Neural cell (in vitro differentiated cells): ENCODE measurements around the gene CLDN14. TPM values are rescaled to one million over a fixed set of nuclear protein-coding genes. Genes with fewer than 3 reads are reported as not detected.

Source experiments
- H2AFZ ChIP-seq: fragments of 200-600, 300-800 bp; sonication (generic), shearing (Covaris generic); 2 replicates; pipeline ENCODE4 v1.6.0; 2014; ENCODE audit warnings: low read depth, mild to moderate bottlenecking, antibody characterized with exemption, low read length, moderate library complexity
- H3F3A ChIP-seq: fragments of 200-600 bp; shearing (Covaris generic); 2 replicates; pipeline ENCODE4 v1.6.1; 2016; ENCODE audit warnings: mild to moderate bottlenecking, moderate library complexity, mixed read lengths, antibody characterized with exemption, low read length; ENCODE audit not compliant: insufficient read depth, poor library complexity, severe bottlenecking
- H3K27ac ChIP-seq: fragments of 200-600, 300-800 bp; sonication (generic), shearing (Covaris generic); 2 replicates; pipeline ENCODE4 v1.5.1; 2014; ENCODE audit warnings: mild to moderate bottlenecking, low read length, moderate library complexity
- H3K27me3 ChIP-seq: fragments of 300-800, 200-600 bp; sonication (generic), shearing (Covaris generic); 2 replicates; pipeline ENCODE4 v1.6.0; 2014; ENCODE audit warnings: mild to moderate bottlenecking, low read depth, low read length, moderate library complexity; ENCODE audit not compliant: insufficient read depth
- H3K36me3 ChIP-seq: fragments of 300-800, 200-600 bp; sonication (generic), shearing (Covaris generic); 2 replicates; pipeline ENCODE4 v1.5.1; 2014; ENCODE audit warnings: mild to moderate bottlenecking, antibody characterized with exemption, low read length, moderate library complexity; ENCODE audit not compliant: insufficient read depth
- H3K4me2 ChIP-seq: fragments of 300-800, 200-600 bp; sonication (generic), shearing (Covaris generic); 2 replicates; pipeline ENCODE4 v1.6.0; 2014; ENCODE audit warnings: mild to moderate bottlenecking, low read length
- H3K4me3 ChIP-seq: fragments of 300-800, 200-600 bp; sonication (generic), shearing (Covaris generic); 2 replicates; pipeline ENCODE4 v1.5.1; 2014; ENCODE audit warnings: mild to moderate bottlenecking, low read length, moderate library complexity
- H3K79me2 ChIP-seq: fragments of 200-600 bp; shearing (Covaris generic); replicated peaks from 2 replicates; pipeline ENCODE4 v1.6.0; 2014; ENCODE audit warnings: mild to moderate bottlenecking, low read length, moderate library complexity; ENCODE audit not compliant: insufficient read depth
- H3K9ac ChIP-seq: fragments of 300-800, 200-600 bp; sonication (generic), shearing (Covaris generic); 2 replicates; pipeline ENCODE4 v1.6.1; 2016; ENCODE audit warnings: mild to moderate bottlenecking, low read length, mixed read lengths
- H3K9me2 ChIP-seq: fragments of 200-600 bp; shearing (Covaris generic); 2 replicates; pipeline ENCODE4 v1.6.1; 2016; ENCODE audit warnings: mild to moderate bottlenecking, low read length, mixed read lengths; ENCODE audit not compliant: insufficient read depth
- H3K9me3 ChIP-seq: fragments of 200-600, 300-800 bp; sonication (generic), shearing (Covaris generic); 2 replicates; pipeline ENCODE4 v1.6.1; 2016; ENCODE audit warnings: mild to moderate bottlenecking, mixed run types, low read length, moderate library complexity, mixed read lengths
- H4K20me1 ChIP-seq: fragments of 200-600 bp; shearing (Covaris generic); 2 replicates; pipeline ENCODE4 v1.6.1; 2016; ENCODE audit warnings: mild to moderate bottlenecking, mixed run types; ENCODE audit not compliant: insufficient read depth
- EP300 ChIP-seq: fragments of 450-650 bp; conservative IDR thresholded peaks from 2 replicates; pipeline ENCODE4 v1.6.1; 2014; ENCODE audit warnings: antibody characterized with exemption, mild to moderate bottlenecking, moderate library complexity; ENCODE audit not compliant: poor library complexity, severe bottlenecking
- EZH2 ChIP-seq: fragments of 200-600, 300-800 bp; shearing (Covaris generic), sonication (generic); IDR thresholded peaks from 2 replicates; pipeline ENCODE4 v1.6.1; 2014; ENCODE audit warnings: antibody characterized with exemption, low read length, borderline replicate concordance, mild to moderate bottlenecking; ENCODE audit not compliant: insufficient read depth, poor library complexity, severe bottlenecking
- MXI1 ChIP-seq: fragments of 450-650 bp; conservative IDR thresholded peaks from 2 replicates; pipeline ENCODE4 v1.6.1; 2014; ENCODE audit warnings: antibody characterized with exemption, mild to moderate bottlenecking; ENCODE audit not compliant: poor library complexity, severe bottlenecking
- POLR2AphosphoS5 ChIP-seq: IDR thresholded peaks from 2 replicates; pipeline ENCODE4 v1.6.1; 2012
- RAD21 ChIP-seq: fragments of 450-650 bp; conservative IDR thresholded peaks from 2 replicates; pipeline ENCODE4 v1.6.1; 2014; ENCODE audit warnings: antibody characterized with exemption, mild to moderate bottlenecking, moderate library complexity
- SMC3 ChIP-seq: fragments of 450-650 bp; conservative IDR thresholded peaks from 2 replicates; pipeline ENCODE4 v1.6.1; 2014; ENCODE audit warnings: antibody characterized with exemption, mild to moderate bottlenecking, moderate library complexity; ENCODE audit not compliant: poor library complexity
- TAF1 ChIP-seq: IDR thresholded peaks from 2 replicates; pipeline ENCODE4 v1.6.1; 2012; ENCODE audit warnings: low read depth
- polyA plus RNA-seq: library from polyadenylated mRNA; depleted of rRNA; stranded (reverse); fragments of >200 nt; gene quantifications from 2 replicates; pipeline ENCODE4 v1.2.3, GENCODE V29; 2014
- TF ChIP-seq, protein P1 (sequence below): fragments of 450-650 bp; IDR thresholded peaks from 2 replicates; pipeline ENCODE4 v1.5.1; 2014; ENCODE audit warnings: antibody characterized with exemption, mild to moderate bottlenecking, moderate library complexity; ENCODE audit not compliant: poor library complexity, severe bottlenecking
- TF ChIP-seq, protein P2 (sequence below): IDR thresholded peaks from 2 replicates; pipeline ENCODE4 v1.6.1; 2012; ENCODE audit warnings: borderline replicate concordance

CLDN14 gene
- polyA plus RNA-seq, 1 donor from 2014 or later = not detected

DNA sequence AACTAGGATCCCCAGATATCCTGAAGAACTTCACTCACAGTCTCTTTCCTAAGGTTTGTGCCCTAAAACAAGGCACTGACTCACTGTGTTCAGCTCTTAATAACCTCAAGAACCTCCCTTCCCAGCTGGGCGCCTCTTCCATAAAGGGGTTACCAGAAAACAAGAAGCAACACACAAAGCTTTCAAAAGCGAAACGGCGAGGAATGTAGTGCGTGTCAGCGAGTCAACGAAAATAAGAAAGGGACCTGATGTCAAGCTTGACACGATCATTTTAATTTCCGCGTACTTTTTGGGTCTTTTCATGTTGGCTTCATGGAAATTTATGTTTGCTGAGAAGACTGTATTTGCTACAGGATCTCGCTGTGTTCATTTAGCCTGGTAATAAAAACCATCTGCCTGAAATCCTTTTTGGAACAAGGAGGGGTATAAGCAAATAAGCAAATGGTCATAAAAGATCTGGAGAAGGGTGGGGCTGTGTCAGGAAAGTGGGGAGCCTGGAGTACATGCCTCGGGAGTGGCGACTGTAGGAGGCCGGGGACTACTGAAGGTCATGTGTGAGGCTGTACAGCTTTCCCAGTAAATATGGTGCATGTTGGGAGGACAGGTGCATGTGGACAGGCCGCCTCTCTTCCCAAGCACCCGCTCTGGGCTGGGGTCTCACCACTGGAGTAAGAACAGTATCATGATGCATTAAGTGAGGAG lies 11.4 kb upstream of the CLDN14 start:
- no peak overlapping the region for H2AFZ ChIP-seq
- no peak overlapping the region for H3K9ac ChIP-seq
- no peaks in the 10 kb centered on the region for H4K20me1 ChIP-seq
- TF ChIP-seq SMC3 = no peak
- no peak for TF ChIP-seq TAF1
- TF ChIP-seq, protein P1, sequence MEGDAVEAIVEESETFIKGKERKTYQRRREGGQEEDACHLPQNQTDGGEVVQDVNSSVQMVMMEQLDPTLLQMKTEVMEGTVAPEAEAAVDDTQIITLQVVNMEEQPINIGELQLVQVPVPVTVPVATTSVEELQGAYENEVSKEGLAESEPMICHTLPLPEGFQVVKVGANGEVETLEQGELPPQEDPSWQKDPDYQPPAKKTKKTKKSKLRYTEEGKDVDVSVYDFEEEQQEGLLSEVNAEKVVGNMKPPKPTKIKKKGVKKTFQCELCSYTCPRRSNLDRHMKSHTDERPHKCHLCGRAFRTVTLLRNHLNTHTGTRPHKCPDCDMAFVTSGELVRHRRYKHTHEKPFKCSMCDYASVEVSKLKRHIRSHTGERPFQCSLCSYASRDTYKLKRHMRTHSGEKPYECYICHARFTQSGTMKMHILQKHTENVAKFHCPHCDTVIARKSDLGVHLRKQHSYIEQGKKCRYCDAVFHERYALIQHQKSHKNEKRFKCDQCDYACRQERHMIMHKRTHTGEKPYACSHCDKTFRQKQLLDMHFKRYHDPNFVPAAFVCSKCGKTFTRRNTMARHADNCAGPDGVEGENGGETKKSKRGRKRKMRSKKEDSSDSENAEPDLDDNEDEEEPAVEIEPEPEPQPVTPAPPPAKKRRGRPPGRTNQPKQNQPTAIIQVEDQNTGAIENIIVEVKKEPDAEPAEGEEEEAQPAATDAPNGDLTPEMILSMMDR = no peak
- TF ChIP-seq EZH2 = no peak
- no peak for TF ChIP-seq RAD21
- TF ChIP-seq POLR2AphosphoS5 = no peak
- TF ChIP-seq EP300 = no peak
- no peak for TF ChIP-seq MXI1
- TF ChIP-seq, protein P2, sequence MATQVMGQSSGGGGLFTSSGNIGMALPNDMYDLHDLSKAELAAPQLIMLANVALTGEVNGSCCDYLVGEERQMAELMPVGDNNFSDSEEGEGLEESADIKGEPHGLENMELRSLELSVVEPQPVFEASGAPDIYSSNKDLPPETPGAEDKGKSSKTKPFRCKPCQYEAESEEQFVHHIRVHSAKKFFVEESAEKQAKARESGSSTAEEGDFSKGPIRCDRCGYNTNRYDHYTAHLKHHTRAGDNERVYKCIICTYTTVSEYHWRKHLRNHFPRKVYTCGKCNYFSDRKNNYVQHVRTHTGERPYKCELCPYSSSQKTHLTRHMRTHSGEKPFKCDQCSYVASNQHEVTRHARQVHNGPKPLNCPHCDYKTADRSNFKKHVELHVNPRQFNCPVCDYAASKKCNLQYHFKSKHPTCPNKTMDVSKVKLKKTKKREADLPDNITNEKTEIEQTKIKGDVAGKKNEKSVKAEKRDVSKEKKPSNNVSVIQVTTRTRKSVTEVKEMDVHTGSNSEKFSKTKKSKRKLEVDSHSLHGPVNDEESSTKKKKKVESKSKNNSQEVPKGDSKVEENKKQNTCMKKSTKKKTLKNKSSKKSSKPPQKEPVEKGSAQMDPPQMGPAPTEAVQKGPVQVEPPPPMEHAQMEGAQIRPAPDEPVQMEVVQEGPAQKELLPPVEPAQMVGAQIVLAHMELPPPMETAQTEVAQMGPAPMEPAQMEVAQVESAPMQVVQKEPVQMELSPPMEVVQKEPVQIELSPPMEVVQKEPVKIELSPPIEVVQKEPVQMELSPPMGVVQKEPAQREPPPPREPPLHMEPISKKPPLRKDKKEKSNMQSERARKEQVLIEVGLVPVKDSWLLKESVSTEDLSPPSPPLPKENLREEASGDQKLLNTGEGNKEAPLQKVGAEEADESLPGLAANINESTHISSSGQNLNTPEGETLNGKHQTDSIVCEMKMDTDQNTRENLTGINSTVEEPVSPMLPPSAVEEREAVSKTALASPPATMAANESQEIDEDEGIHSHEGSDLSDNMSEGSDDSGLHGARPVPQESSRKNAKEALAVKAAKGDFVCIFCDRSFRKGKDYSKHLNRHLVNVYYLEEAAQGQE = no peak
- H3K4me3 ChIP-seq = no peak overlapping the region
- H3K36me3 ChIP-seq = no peaks in the 10 kb centered on the region
- no peaks in the 10 kb centered on the region for H3K9me3 ChIP-seq
- H3F3A ChIP-seq = no peaks in the 10 kb centered on the region
- no peaks in the 10 kb centered on the region for H3K79me2 ChIP-seq
- no peaks in the 10 kb centered on the region for H3K9me2 ChIP-seq
- no peak overlapping the region for H3K27ac ChIP-seq
- no peaks in the 10 kb centered on the region for H3K27me3 ChIP-seq
- no peak overlapping the region for H3K4me2 ChIP-seq

DNA sequence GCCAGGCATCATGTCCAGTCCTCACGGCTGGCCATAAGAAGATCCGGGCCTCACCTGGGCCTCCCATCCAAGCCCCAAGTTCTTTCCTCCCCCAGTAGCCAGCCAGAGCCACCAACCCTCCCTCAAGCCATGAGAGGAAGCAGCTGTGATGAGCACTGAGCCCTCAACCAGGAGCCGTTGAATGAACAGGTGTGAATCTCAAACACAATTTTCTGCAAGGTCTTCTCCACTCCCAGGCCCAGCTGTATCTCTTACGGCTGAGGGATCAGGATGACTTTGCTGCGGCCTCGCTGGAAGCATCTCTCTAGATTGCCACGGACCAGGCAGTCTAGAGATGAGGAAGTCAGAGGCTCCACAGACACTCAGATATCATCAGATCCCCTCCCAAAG lies 9.8 kb upstream of the CLDN14 start:
- TF ChIP-seq EP300 = no peak
- TF ChIP-seq TAF1 = no peak
- no peak for TF ChIP-seq MXI1
- no peak for TF ChIP-seq POLR2AphosphoS5
- Histone ChIP-seq H3K4me3 (no peak overlapping the region), H3K9me3 (no peaks in the 10 kb centered on the region), H3K4me2 (no peak overlapping the region), H3F3A (no peaks in the 10 kb centered on the region), H2AFZ (no peak overlapping the region), H3K9ac (no peak overlapping the region), H3K36me3 (no peaks in the 10 kb centered on the region), H3K79me2 (no peaks in the 10 kb centered on the region), H4K20me1 (no peaks in the 10 kb centered on the region), H3K9me2 (no peaks in the 10 kb centered on the region), H3K27ac (no peak overlapping the region), H3K27me3 (no peaks in the 10 kb centered on the region)
